Ishikawa (cell line): ENCODE measurements around the gene THEM4.

Experiments
- CEBPB ChIP-seq: IDR thresholded peaks from 2 replicates; pipeline ENCODE4 v1.6.1; 2012
- CREB1 ChIP-seq: IDR thresholded peaks from 2 replicates; pipeline ENCODE4 v1.6.1; 2012; ENCODE audit warnings: low read depth
- EGR1 ChIP-seq: IDR thresholded peaks from 2 replicates; pipeline ENCODE4 v1.6.1; 2012
- EP300 ChIP-seq: IDR thresholded peaks from 2 replicates; pipeline ENCODE4 v1.6.1; 2012; ENCODE audit warnings: borderline replicate concordance
- FOXM1 ChIP-seq: IDR thresholded peaks from 2 replicates; pipeline ENCODE4 v1.6.1; 2012; ENCODE audit warnings: low read depth, borderline replicate concordance
- NFIC ChIP-seq: IDR thresholded peaks from 2 replicates; pipeline ENCODE4 v1.6.1; 2012
- RAD21 ChIP-seq: IDR thresholded peaks from 2 replicates; pipeline ENCODE4 v1.6.1; 2012; ENCODE audit warnings: low read depth
- REST ChIP-seq: IDR thresholded peaks from 2 replicates; pipeline ENCODE4 v1.6.1; 2012; ENCODE audit warnings: low read depth, mild to moderate bottlenecking
- TAF1 ChIP-seq: IDR thresholded peaks from 2 replicates; pipeline ENCODE4 v1.6.1; 2012; ENCODE audit warnings: low read depth, mild to moderate bottlenecking
- TCF12 ChIP-seq: IDR thresholded peaks from 2 replicates; pipeline ENCODE4 v1.6.1; 2012; ENCODE audit warnings: low read depth
- TEAD4 ChIP-seq: IDR thresholded peaks from 2 replicates; pipeline ENCODE4 v1.6.1; 2012
- USF1 ChIP-seq: IDR thresholded peaks from 2 replicates; pipeline ENCODE4 v1.6.1; 2012
- YY1 ChIP-seq: IDR thresholded peaks from 2 replicates; pipeline ENCODE4 v1.6.1; 2012; ENCODE audit warnings: low read depth
- ZBTB7A ChIP-seq: IDR thresholded peaks from 2 replicates; pipeline ENCODE4 v1.6.1; 2012; ENCODE audit warnings: low read depth
- TF ChIP-seq, protein P1 (sequence below): IDR thresholded peaks from 2 replicates; pipeline ENCODE4 v1.6.1; 2012

The THEM4 gene

DNA sequence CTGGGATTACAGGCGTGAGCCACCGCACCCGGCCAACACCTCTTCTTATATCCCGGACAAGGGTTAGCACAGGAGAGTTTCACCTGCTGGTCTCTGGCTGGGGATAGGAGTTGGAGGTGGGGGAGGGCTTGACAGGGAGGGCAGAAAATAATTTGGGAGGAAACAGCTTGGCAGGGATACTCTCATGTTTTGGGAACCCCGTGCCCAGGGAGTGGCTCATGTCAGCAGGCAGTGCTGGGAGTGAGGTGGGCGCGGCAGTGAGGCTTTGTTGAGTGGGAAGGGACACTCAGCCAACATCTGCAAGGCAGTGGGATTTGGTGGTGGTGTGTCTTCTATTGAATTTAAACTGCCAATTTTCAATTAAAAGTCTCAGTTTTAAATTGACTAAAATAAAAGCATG is 54.7 kb downstream of the THEM4 start:
- TF ChIP-seq YY1 (no peak), CREB1 (no peak), TAF1 (no peak), RAD21 (no peak), ZBTB7A (no peak), FOXM1 (no peak), REST (no peak), EP300 (no peak), TCF12 (no peak), TEAD4 (no peak), USF1 (no peak), NFIC (no peak), CEBPB (no peak), EGR1 (no peak)
- TF ChIP-seq, protein P1, sequence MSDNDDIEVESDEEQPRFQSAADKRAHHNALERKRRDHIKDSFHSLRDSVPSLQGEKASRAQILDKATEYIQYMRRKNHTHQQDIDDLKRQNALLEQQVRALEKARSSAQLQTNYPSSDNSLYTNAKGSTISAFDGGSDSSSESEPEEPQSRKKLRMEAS = no peak

DNA sequence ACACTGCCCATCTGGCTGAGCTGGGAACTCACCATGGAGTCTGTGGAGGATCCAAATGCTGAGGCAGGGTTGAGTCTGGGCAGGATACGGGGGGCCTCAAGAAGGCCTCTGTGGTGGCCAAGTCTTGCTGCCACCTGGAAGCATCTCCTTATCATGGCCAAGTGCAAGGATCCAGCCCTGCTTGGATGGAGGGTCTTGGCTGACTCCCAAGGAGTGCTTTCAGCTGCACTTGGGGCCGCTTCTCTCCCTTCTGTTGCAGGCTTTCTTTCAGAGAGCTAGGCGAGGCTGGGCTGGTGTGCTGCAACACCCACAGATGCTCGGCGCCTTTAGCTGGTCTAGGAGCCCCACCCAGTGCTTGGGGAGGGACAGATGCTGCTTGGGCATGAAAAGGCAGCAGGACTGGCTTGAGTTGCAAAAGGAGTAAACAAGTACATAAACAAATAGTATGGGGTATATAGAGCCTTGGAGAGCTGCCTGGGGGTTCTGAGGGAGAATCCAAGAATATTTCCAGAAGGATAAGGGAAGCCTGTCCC is 55.8 kb downstream of the THEM4 start, which contains the start of gene THEM5:
Gene THEM5, minus strand, starts transcription at position 302 of the 533 bp plus-strand sequence. Its CDS starts 147 bp downstream, at position 155.
- TF ChIP-seq YY1 (no peak), USF1 (no peak), TEAD4 (no peak), RAD21 (no peak), EP300 (no peak), EGR1 (no peak), CREB1 (no peak), FOXM1 (no peak), TAF1 (no peak), NFIC (no peak), REST (no peak), ZBTB7A (no peak), TCF12 (no peak), CEBPB (no peak)
- TF ChIP-seq, protein P1 = no peak

DNA sequence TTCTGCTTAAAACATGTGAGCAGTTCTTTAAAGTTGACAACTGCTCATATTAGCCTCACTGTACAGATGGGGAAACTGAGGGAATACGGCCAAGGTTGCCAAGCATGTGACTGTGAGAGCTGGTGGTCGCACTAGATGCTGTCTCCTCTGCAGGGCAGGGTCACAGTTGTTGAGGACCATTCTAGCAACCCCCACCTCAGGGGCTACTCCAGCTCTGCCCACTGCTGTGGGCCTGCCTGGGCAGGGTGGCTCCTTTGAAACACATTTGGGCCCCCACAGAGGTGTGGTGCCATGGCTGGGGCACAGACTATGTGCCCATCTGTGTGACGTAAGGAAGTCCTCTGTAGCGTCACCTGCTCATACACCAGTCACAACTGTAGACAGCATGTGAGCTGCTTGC is 56.6 kb downstream of the THEM4 start:
- no peak for TF ChIP-seq EP300
- no peak for TF ChIP-seq FOXM1
- no peak for TF ChIP-seq CEBPB
- TF ChIP-seq ZBTB7A = no peak
- TF ChIP-seq TCF12 = no peak
- no peak for TF ChIP-seq CREB1
- no peak for TF ChIP-seq YY1
- TF ChIP-seq REST = no peak
- TF ChIP-seq RAD21 = no peak
- no peak for TF ChIP-seq TAF1
- no peak for TF ChIP-seq USF1
- no peak for TF ChIP-seq TEAD4
- TF ChIP-seq, protein P1 = no peak

DNA sequence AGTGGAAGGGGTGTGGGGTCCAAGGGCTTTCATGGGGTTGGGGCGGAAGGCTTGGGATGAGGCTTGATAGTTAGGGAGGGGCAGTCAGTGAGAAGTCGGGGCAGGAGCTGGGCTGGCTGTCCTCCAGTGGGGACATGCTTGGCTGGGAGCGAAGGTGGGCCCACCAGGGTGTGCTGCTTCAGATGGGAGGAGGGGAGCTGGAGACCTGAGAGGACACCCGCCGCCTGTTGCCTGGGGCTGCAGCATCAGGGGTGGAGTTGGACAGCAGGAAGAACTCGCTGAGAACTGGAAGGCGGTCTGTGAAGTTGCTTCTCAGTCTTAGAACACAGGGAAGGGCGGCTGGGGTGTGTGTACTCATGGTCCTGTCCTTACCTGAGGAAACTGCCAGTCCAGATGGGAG is 57.4 kb downstream of the THEM4 start:
- TF ChIP-seq, protein P1 = no peak
- TF ChIP-seq FOXM1 = no peak
- no peak for TF ChIP-seq RAD21
- TF ChIP-seq CREB1 = no peak
- TF ChIP-seq EGR1 = no peak
- no peak for TF ChIP-seq TEAD4
